ENCODE results near the gene TEX48. TPM values are rescaled to one million over a fixed set of nuclear protein-coding genes. Genes with fewer than 3 reads are reported as not detected.

TEX48 gene
- total and polyA plus RNA-seq, 2 donors: 0.07 TPM; not detected in 1

- Histone ChIP-seq H3K36me3 (ENCODE audit: control insufficient read depth in 2 of 2, insufficient read depth in 2 of 2, low read length in 1 of 2) (no peaks in the 10 kb centered on the region), H3K4me3 (ENCODE audit: low read length in 2 of 2) (no peak overlapping the region), H3K27ac (ENCODE audit: low read depth in 1 of 2, low read length in 1 of 2) (no peak overlapping the region), H3K9me3 (ENCODE audit: control insufficient read depth in 2 of 2, insufficient read depth in 1 of 2, low read length in 1 of 2) (no peaks in the 10 kb centered on the region), H3K27me3 (ENCODE audit: control insufficient read depth in 2 of 2, insufficient read depth in 1 of 2, low read length in 1 of 2) (peaks cover 0 to 3% of the 10 kb centered on the region in 2 donors), H3K4me1 (ENCODE audit: control insufficient read depth in 2 of 2, insufficient read depth in 2 of 2, low read length in 2 of 2) (peaks cover 0 to 2% of the 10 kb centered on the region in 2 donors)
- no peak for DNase-seq (ENCODE audit: low read depth in 6 of 9, low spot score in 9 of 9)
- 84% methylated on average over 8 of the region's 8 CpGs for WGBS
Observed at GRCh38 chr9:114721491-114722079, 39.6 kb upstream of the TEX48 start.

GRCh38 chr9:114720086-114720676 lies 38.2 kb upstream of the TEX48 start:
- WGBS: 89% methylated on average over 3 of the region's 3 CpGs
- H3K4me3 ChIP-seq (ENCODE audit: low read length in 2 of 2): no peak overlapping the region
- DNase-seq (ENCODE audit: low read depth in 6 of 9, low spot score in 9 of 9): no peak
- no peaks in the 10 kb centered on the region for H3K36me3 ChIP-seq (ENCODE audit: control insufficient read depth in 2 of 2, insufficient read depth in 2 of 2, low read length in 1 of 2)
- peaks cover 0 to 2% of the 10 kb centered on the region in 2 donors for H3K4me1 ChIP-seq (ENCODE audit: control insufficient read depth in 2 of 2, insufficient read depth in 2 of 2, low read length in 2 of 2)
- peaks cover 0 to 3% of the 10 kb centered on the region in 2 donors for H3K27me3 ChIP-seq (ENCODE audit: control insufficient read depth in 2 of 2, insufficient read depth in 1 of 2, low read length in 1 of 2)
- no peaks in the 10 kb centered on the region for H3K9me3 ChIP-seq (ENCODE audit: control insufficient read depth in 2 of 2, insufficient read depth in 1 of 2, low read length in 1 of 2)
- no peak overlapping the region for H3K27ac ChIP-seq (ENCODE audit: low read depth in 1 of 2, low read length in 1 of 2)

GRCh38 chr9:114719290-114719689 lies 37.3 kb upstream of the TEX48 start:
- Histone ChIP-seq H3K4me3 (ENCODE audit: low read length in 2 of 2) (no peak overlapping the region), H3K27me3 (ENCODE audit: control insufficient read depth in 2 of 2, insufficient read depth in 1 of 2, low read length in 1 of 2) (peaks cover 0 to 3% of the 10 kb centered on the region in 2 donors), H3K36me3 (ENCODE audit: control insufficient read depth in 2 of 2, insufficient read depth in 2 of 2, low read length in 1 of 2) (no peaks in the 10 kb centered on the region), H3K27ac (ENCODE audit: low read depth in 1 of 2, low read length in 1 of 2) (no peak overlapping the region), H3K9me3 (ENCODE audit: control insufficient read depth in 2 of 2, insufficient read depth in 1 of 2, low read length in 1 of 2) (no peaks in the 10 kb centered on the region), H3K4me1 (ENCODE audit: control insufficient read depth in 2 of 2, insufficient read depth in 2 of 2, low read length in 2 of 2) (peaks cover 0 to 2% of the 10 kb centered on the region in 2 donors)
- 95% methylated on average over 4 of the region's 4 CpGs for WGBS
- DNase-seq (ENCODE audit: low read depth in 6 of 9, low spot score in 9 of 9): no peak

DNA sequence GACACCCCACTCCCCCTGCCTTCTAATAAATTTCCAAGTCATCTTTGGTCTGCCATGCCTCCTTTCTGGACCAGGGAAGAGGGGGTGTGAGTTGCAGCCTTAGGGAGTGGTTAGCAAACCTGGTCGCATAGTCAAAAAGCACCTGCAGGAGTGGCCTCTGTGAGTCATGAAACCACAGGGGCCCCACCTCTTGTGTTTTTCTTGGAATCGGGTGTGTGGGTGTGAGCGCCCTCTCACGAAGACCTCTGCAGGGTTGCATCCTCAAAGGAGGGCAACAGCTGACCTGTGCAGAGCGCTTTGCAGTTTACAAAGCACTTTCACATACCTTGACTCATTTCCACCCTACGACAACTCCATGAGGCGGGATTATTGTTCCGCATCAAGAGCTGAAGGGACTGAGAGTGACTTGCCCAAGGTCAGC lies 36.8 kb upstream of the TEX48 start:
- Histone ChIP-seq H3K4me3 (ENCODE audit: low read length in 2 of 2) (no peak overlapping the region), H3K4me1 (ENCODE audit: control insufficient read depth in 2 of 2, insufficient read depth in 2 of 2, low read length in 2 of 2) (peaks cover 0 to 2% of the 10 kb centered on the region in 2 donors), H3K36me3 (ENCODE audit: control insufficient read depth in 2 of 2, insufficient read depth in 2 of 2, low read length in 1 of 2) (no peaks in the 10 kb centered on the region), H3K9me3 (ENCODE audit: control insufficient read depth in 2 of 2, insufficient read depth in 1 of 2, low read length in 1 of 2) (no peaks in the 10 kb centered on the region), H3K27ac (ENCODE audit: low read depth in 1 of 2, low read length in 1 of 2) (no peak overlapping the region), H3K27me3 (ENCODE audit: control insufficient read depth in 2 of 2, insufficient read depth in 1 of 2, low read length in 1 of 2) (peaks cover 0 to 3% of the 10 kb centered on the region in 2 donors)
- DNase-seq (ENCODE audit: low read depth in 6 of 9, low spot score in 9 of 9): no peak
- WGBS: 79% methylated on average over 8 of the region's 8 CpGs

- Histone ChIP-seq H3K4me3 (ENCODE audit: low read length in 2 of 2) (no peak overlapping the region), H3K4me1 (ENCODE audit: control insufficient read depth in 2 of 2, insufficient read depth in 2 of 2, low read length in 2 of 2) (peaks cover 0 to 2% of the 10 kb centered on the region in 2 donors), H3K36me3 (ENCODE audit: control insufficient read depth in 2 of 2, insufficient read depth in 2 of 2, low read length in 1 of 2) (no peaks in the 10 kb centered on the region), H3K27ac (ENCODE audit: low read depth in 1 of 2, low read length in 1 of 2) (no peak overlapping the region), H3K27me3 (ENCODE audit: control insufficient read depth in 2 of 2, insufficient read depth in 1 of 2, low read length in 1 of 2) (peaks cover 0 to 3% of the 10 kb centered on the region in 2 donors), H3K9me3 (ENCODE audit: control insufficient read depth in 2 of 2, insufficient read depth in 1 of 2, low read length in 1 of 2) (no peaks in the 10 kb centered on the region)
- DNase-seq (ENCODE audit: low read depth in 6 of 9, low spot score in 9 of 9): no peak
- WGBS: 99% methylated on average over 3 of the region's 3 CpGs
Observed at GRCh38 chr9:114717908-114718486, 36.0 kb upstream of the TEX48 start.

- no peaks in the 10 kb centered on the region for H3K4me1 ChIP-seq (ENCODE audit: control insufficient read depth in 2 of 2, insufficient read depth in 2 of 2, low read length in 2 of 2)
- H3K27me3 ChIP-seq (ENCODE audit: control insufficient read depth in 2 of 2, insufficient read depth in 1 of 2, low read length in 1 of 2): no peaks in the 10 kb centered on the region
- H3K9me3 ChIP-seq (ENCODE audit: control insufficient read depth in 2 of 2, insufficient read depth in 1 of 2, low read length in 1 of 2): no peaks in the 10 kb centered on the region
- DNase-seq (ENCODE audit: low read depth in 6 of 9, low spot score in 9 of 9): no peak
- WGBS: 96% methylated on average over 1 of the region's 1 CpG
- H3K36me3 ChIP-seq (ENCODE audit: control insufficient read depth in 2 of 2, insufficient read depth in 2 of 2, low read length in 1 of 2): no peaks in the 10 kb centered on the region
- H3K4me3 ChIP-seq (ENCODE audit: low read length in 2 of 2): no peak overlapping the region
- no peak overlapping the region for H3K27ac ChIP-seq (ENCODE audit: low read depth in 1 of 2, low read length in 1 of 2)
Observed at GRCh38 chr9:114709636-114710035, 27.6 kb upstream of the TEX48 start.

- no peak overlapping the region for H3K27ac ChIP-seq (ENCODE audit: low read depth in 1 of 2, low read length in 1 of 2)
- H3K27me3 ChIP-seq (ENCODE audit: control insufficient read depth in 2 of 2, insufficient read depth in 1 of 2, low read length in 1 of 2): no peaks in the 10 kb centered on the region
- H3K4me1 ChIP-seq (ENCODE audit: control insufficient read depth in 2 of 2, insufficient read depth in 2 of 2, low read length in 2 of 2): no peaks in the 10 kb centered on the region
- H3K36me3 ChIP-seq (ENCODE audit: control insufficient read depth in 2 of 2, insufficient read depth in 2 of 2, low read length in 1 of 2): no peaks in the 10 kb centered on the region
- no peaks in the 10 kb centered on the region for H3K9me3 ChIP-seq (ENCODE audit: control insufficient read depth in 2 of 2, insufficient read depth in 1 of 2, low read length in 1 of 2)
- DNase-seq (ENCODE audit: low read depth in 6 of 9, low spot score in 9 of 9): no peak
- WGBS: 92% methylated on average over 2 of the region's 2 CpGs
- H3K4me3 ChIP-seq (ENCODE audit: low read length in 2 of 2): no peak overlapping the region
Observed at GRCh38 chr9:114706711-114707110, 24.7 kb upstream of the TEX48 start.

DNA sequence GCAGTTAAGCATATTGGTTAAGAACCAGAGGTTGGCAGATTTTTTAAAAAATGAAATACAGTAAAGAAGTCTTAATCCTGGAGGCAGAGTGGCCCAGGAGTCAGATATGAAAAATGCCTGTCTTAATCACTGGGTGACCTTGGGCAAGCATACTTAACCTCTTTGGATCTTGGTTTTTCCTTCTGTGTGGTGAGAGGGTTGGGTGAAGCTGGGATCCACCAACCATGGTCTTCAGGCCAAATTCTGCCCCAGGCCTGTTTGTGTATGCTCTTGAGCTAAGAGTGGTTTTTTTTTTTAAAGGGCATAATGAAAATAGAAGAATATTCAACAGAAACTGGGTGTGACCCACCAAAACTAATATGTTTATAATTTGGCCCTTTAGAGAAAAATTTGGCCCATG lies 20.0 kb upstream of the TEX48 start:
- DNase-seq (ENCODE audit: low read depth in 6 of 9, low spot score in 9 of 9): no peak
- Histone ChIP-seq H3K4me1 (ENCODE audit: control insufficient read depth in 2 of 2, insufficient read depth in 2 of 2, low read length in 2 of 2) (no peaks in the 10 kb centered on the region), H3K27ac (ENCODE audit: low read depth in 1 of 2, low read length in 1 of 2) (no peak overlapping the region), H3K4me3 (ENCODE audit: low read length in 2 of 2) (no peak overlapping the region), H3K36me3 (ENCODE audit: control insufficient read depth in 2 of 2, insufficient read depth in 2 of 2, low read length in 1 of 2) (no peaks in the 10 kb centered on the region), H3K9me3 (ENCODE audit: control insufficient read depth in 2 of 2, insufficient read depth in 1 of 2, low read length in 1 of 2) (no peaks in the 10 kb centered on the region), H3K27me3 (ENCODE audit: control insufficient read depth in 2 of 2, insufficient read depth in 1 of 2, low read length in 1 of 2) (no peaks in the 10 kb centered on the region)

DNA sequence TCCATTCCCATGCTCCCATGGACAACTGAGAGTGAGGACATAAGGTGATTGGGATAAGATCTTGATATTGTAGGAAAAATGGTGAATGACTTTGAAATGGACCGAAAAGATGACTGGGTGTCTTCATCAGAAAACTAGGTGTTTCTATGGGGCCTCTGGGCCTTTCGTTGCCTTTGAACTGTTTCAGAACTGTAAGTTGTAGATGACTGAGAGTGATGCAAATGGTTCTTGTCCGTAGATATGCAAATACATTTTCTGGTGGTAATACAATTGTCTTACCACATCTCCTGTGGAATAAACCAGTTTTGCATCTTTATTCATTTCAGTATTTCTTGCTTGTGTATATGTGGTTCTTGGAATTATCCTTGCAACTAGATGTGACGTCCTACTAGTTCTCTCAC lies 16.0 kb upstream of the TEX48 start:
- no peak overlapping the region for H3K27ac ChIP-seq (ENCODE audit: low read depth in 1 of 2, low read length in 1 of 2)
- 95% methylated on average over 4 of the region's 4 CpGs for WGBS
- no peak overlapping the region for H3K4me3 ChIP-seq (ENCODE audit: low read length in 2 of 2)
- no peaks in the 10 kb centered on the region for H3K4me1 ChIP-seq (ENCODE audit: control insufficient read depth in 2 of 2, insufficient read depth in 2 of 2, low read length in 2 of 2)
- H3K36me3 ChIP-seq (ENCODE audit: control insufficient read depth in 2 of 2, insufficient read depth in 2 of 2, low read length in 1 of 2): no peaks in the 10 kb centered on the region
- no peaks in the 10 kb centered on the region for H3K9me3 ChIP-seq (ENCODE audit: control insufficient read depth in 2 of 2, insufficient read depth in 1 of 2, low read length in 1 of 2)
- H3K27me3 ChIP-seq (ENCODE audit: control insufficient read depth in 2 of 2, insufficient read depth in 1 of 2, low read length in 1 of 2): no peaks in the 10 kb centered on the region
- no peak for DNase-seq (ENCODE audit: low read depth in 6 of 9, low spot score in 9 of 9)

Data from thymus (tissue), 11 donors.